C4-2B (cell line): Measurements from ENCODE around the gene IQGAP2.

Experiments
- ZFX ChIP-seq: fragments of 450-650 bp; IDR thresholded peaks from 2 replicates; pipeline ENCODE4 v1.6.1; 2017
- TF ChIP-seq, protein P1 (sequence below): fragments of 450-650 bp; conservative IDR thresholded peaks from 2 replicates; pipeline ENCODE4 v1.5.1; 2017; ENCODE audit warnings: mild to moderate bottlenecking

DNA sequence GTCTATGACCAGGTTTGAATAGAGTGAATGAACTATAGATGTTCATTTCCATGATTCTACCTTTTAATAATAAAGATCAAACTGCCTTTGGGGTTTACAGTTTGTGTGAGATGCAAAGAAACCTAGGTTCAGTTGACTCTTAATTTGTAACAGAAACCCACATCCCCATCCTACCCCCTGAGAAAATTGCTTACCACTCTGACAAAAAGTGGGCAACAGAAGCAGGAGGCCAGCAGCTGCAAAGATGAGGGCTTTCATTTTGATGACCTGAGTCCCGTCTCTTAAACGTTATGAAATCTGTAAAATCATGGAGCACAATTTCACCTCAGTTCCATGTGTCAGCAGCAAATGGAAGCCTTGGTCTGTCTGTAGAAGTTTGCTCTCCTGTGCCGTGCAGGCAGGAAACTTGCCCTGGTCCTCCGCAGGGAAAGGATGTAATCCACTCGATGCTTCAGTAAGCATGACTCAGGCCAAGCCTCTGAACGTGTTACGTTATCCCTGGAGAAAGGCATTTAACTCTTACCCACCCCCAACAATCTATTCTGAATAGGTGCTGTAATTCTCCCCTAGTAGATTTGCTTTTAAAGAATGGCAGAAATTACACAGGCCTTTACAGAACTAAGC, 220.0 kb downstream of the IQGAP2 start, which contains the start of gene F2RL2:
- TF ChIP-seq, protein P1, sequence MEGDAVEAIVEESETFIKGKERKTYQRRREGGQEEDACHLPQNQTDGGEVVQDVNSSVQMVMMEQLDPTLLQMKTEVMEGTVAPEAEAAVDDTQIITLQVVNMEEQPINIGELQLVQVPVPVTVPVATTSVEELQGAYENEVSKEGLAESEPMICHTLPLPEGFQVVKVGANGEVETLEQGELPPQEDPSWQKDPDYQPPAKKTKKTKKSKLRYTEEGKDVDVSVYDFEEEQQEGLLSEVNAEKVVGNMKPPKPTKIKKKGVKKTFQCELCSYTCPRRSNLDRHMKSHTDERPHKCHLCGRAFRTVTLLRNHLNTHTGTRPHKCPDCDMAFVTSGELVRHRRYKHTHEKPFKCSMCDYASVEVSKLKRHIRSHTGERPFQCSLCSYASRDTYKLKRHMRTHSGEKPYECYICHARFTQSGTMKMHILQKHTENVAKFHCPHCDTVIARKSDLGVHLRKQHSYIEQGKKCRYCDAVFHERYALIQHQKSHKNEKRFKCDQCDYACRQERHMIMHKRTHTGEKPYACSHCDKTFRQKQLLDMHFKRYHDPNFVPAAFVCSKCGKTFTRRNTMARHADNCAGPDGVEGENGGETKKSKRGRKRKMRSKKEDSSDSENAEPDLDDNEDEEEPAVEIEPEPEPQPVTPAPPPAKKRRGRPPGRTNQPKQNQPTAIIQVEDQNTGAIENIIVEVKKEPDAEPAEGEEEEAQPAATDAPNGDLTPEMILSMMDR: no peak
- no peak for TF ChIP-seq ZFX
